GM19463 (cell line): ENCODE measurements around the gene EXTL1.

ENCODE experiments used
- ATAC-seq: cut with Tn5 transposase; IDR thresholded peaks from one replicate; pipeline ENCODE4 v1.9.1; 2021; ENCODE audit warnings: mild to moderate bottlenecking, moderate library complexity; ENCODE audit not compliant: unreplicated experiment

EXTL1 gene

GRCh38 chr1:25996966-25997827, 24.4 kb upstream of the EXTL1 start:
- ATAC-seq: no peak

- peak; percentile 95 for ATAC-seq
Measured at GRCh38 chr1:25997828-25998761, 23.5 kb upstream of the EXTL1 start, which contains the start of gene PAFAH2. TSS of gene PAFAH2 (minus strand) at chr1:25998063. CDS start at chr1:25990816, 7,247 bp downstream.

GRCh38 chr1:25999041-25999800, 22.4 kb upstream of the EXTL1 start:
- ATAC-seq: no peak

- ATAC-seq: no peak
Measured at GRCh38 chr1:26003262-26003661, 18.3 kb upstream of the EXTL1 start.

GRCh38 chr1:26003756-26004155, 17.8 kb upstream of the EXTL1 start:
- ATAC-seq: no peak

GRCh38 chr1:26005434-26006105, 16.0 kb upstream of the EXTL1 start:
- ATAC-seq: no peak

- ATAC-seq: no peak
Measured at GRCh38 chr1:26006710-26007109, 14.9 kb upstream of the EXTL1 start.

GRCh38 chr1:26009796-26010447, 11.7 kb upstream of the EXTL1 start:
- ATAC-seq: no peak

- ATAC-seq: no peak
Measured at GRCh38 chr1:26010825-26011224, 10.8 kb upstream of the EXTL1 start.

- no peak for ATAC-seq
Measured at GRCh38 chr1:26012864-26013263, 8.7 kb upstream of the EXTL1 start.

GRCh38 chr1:26014179-26014578, 7.4 kb upstream of the EXTL1 start:
- ATAC-seq: no peak

- ATAC-seq: no peak
Measured at GRCh38 chr1:26015358-26015757, 6.2 kb upstream of the EXTL1 start.

- ATAC-seq: no peak
Measured at GRCh38 chr1:26016258-26016952, 5.2 kb upstream of the EXTL1 start.

GRCh38 chr1:26016953-26017545, 4.5 kb upstream of the EXTL1 start:
- no peak for ATAC-seq

GRCh38 chr1:26017606-26018005, 4.0 kb upstream of the EXTL1 start:
- ATAC-seq: no peak

- no peak for ATAC-seq
Measured at GRCh38 chr1:26019641-26020315, 1.8 kb upstream of the EXTL1 start.

GRCh38 chr1:26020330-26020768, 1.2 kb upstream of the EXTL1 start:
- ATAC-seq: no peak

- no peak for ATAC-seq
Measured at GRCh38 chr1:26020941-26021646, 481 bp upstream of the EXTL1 start.
